HEK293T (cell line): Measurements from ENCODE around the gene THRB.

ENCODE experiments used
- NFRKB ChIP-seq: fragments of 450-650 bp; IDR thresholded peaks from 2 replicates; pipeline ENCODE4 v1.6.1; 2016; ENCODE audit warnings: mild to moderate bottlenecking, moderate library complexity
- TF ChIP-seq, protein P1 (sequence below): fragments of 450-650 bp; IDR thresholded peaks from 2 replicates; pipeline ENCODE4 v1.6.1; 2016

DNA sequence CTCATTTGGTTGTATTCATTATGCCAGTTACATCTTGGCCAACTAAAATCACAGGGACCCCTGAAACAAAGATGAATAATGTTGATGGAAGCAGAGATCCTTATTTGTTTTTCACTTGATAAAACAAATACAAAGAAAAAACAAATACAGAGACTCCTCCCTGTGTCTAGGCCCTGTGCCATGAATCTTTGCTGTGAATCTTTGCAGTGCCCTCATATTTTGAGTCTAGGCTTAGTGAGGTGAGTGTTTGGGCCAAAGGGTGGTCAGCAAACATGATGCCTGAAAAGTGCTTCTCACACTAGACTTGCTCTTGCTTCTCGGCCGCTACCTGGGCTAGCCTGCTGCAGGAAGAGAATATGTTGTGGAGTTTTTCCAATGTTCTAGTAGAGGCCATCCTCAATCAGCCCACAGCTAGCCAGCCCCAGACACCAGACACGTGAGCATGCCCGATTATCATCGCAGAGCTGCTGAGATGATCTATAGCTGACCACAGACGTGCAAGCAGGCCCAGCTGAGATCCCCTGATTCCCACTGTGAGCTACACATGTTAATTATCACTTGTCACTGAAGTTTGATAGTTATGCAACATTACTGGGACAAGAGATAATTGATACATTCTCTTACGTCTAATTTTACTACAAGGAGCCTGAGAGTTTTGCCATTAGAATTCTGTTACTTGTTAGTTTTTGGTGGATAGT lies 191.4 kb downstream of the THRB start:
- no peak for TF ChIP-seq NFRKB
- TF ChIP-seq, protein P1, sequence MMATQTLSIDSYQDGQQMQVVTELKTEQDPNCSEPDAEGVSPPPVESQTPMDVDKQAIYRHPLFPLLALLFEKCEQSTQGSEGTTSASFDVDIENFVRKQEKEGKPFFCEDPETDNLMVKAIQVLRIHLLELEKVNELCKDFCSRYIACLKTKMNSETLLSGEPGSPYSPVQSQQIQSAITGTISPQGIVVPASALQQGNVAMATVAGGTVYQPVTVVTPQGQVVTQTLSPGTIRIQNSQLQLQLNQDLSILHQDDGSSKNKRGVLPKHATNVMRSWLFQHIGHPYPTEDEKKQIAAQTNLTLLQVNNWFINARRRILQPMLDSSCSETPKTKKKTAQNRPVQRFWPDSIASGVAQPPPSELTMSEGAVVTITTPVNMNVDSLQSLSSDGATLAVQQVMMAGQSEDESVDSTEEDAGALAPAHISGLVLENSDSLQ, result peak; percentile 82
